Measurements from ENCODE around the gene ACP6.
"Not testable (repeated sequence)": the region's sequence is repeated elsewhere in the genome, so short reads cannot be mapped to it uniquely, and the experiment has no call there.

ACP6 gene

DNA sequence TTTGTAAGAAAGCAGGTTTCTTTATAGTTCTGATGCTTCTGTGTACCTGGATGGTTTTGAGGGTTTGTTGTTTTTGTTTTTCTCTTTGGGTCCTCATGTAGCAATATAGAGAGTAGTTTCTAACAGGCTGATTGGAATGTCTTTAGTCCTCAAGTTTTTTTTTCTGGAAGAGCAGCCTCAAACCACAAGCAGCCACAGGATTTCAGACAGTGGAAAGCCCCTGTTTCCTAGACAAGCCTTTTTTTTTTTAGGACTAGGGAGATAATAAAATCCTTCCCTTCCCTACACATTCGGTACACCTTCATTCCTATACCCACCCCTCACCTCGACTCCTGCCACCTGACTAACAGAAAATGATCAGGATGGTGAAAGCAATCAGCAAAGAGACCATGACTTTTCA lies 47.6 kb downstream of the ACP6 start:
- no peak for DNase-seq (ENCODE audit: low read depth in 2 of 2)

DNA sequence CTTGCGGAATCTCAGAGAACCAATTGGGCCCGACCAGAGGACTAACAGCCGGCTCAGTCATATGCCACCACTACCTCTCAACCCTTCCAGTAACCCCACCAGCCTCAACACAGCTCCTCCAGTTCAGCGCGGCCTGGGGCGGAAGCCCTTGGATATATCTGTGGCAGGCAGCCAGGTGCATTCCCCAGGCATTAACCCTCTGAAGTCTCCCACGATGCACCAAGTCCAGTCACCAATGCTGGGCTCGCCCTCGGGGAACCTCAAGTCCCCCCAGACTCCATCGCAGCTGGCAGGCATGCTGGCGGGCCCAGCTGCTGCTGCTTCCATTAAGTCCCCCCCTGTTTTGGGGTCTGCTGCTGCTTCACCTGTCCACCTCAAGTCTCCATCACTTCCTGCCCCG lies 49.8 kb downstream of the ACP6 start:
- no peak for DNase-seq (ENCODE audit: low read depth in 2 of 2)

DNA sequence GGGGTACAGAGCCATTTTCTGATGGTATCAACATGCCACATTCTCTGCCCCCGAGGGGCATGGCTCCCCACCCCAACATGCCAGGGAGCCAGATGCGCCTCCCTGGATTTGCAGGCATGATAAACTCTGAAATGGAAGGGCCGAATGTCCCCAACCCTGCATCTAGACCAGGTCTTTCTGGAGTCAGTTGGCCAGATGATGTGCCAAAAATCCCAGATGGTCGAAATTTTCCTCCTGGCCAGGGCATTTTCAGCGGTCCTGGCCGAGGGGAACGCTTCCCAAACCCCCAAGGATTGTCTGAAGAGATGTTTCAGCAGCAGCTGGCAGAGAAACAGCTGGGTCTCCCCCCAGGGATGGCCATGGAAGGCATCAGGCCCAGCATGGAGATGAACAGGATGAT lies 50.6 kb downstream of the ACP6 start:
- DNase-seq (ENCODE audit: low read depth in 2 of 2) = no peak

DNA sequence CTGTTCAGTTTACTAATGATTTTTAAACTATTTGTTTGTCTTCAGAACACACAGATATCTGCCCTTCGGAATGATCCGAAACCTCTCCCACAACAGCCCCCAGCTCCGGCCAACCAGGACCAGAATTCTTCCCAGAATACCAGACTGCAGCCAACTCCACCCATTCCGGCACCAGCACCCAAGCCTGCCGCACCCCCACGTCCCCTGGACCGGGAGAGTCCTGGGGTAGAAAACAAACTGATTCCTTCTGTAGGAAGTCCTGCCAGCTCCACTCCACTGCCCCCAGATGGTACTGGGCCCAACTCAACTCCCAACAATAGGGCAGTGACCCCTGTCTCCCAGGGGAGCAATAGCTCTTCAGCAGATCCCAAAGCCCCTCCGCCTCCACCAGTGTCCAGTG lies 51.6 kb downstream of the ACP6 start:
- no peak for DNase-seq (ENCODE audit: low read depth in 2 of 2)

DNA sequence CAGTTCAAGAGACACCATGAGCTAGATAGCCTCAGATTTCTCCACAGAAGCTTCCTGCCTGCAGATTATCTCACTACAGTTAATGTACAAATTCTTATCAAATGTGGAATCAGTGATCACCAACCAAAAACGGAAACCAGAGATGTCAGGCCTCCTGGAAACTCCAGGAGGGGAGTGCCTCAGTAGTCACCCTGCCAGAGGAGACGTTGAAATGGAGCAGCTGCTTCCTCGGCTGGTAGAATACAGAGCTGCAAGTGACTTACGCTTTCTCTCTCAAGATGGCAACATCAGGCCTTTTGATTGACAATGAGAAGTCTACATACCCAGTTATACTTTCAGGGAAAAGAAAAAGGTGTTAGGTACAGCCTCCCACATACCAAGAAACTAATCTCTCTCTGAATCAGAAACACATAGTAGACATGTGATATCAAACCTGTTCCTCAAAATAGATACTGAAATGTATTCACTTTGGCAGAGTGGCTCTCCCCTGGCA lies 52.2 kb downstream of the ACP6 start:
- DNase-seq (ENCODE audit: low read depth in 2 of 2) = peak in 1 of 2 donors; percentile 19

DNA sequence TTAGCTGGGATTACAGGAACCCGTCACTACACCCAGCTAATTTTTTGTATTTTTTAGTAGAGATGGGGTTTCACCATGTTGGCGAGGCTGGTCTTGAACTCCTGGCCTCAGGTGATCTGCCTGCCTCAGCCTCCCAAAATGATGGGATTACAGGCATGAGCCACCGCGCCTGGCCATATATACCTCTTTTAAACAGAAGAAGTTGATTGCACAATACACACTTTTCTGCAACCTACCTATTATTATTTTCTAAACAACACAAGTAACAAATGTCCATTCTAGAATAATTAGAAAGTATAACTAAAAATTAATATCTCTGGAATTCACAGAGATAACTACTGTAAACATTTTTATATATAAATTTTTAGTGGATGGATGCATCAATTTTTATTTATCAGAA lies 55.4 kb downstream of the ACP6 start:
- not testable (repeated sequence) for DNase-seq (ENCODE audit: low read depth in 2 of 2)

DNA sequence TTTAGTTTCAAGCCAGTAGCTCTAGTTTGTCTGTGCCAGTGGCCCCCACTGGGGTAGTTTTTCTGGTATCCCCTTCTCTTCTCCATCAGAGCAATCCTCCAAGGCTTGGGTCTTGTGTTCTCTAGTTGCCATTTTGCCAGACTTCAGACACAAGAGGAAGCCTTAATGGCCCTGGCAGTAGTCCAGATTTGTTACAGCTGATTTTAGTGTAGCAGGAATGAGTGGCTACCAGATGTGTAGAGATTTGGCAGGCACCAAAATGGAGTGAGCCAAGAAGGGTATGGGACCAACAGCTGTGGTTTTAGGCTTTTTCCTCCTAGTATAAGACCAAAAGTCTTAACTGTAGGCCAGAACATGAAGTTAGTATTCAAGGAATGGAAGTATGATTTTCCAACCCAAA lies 56.8 kb downstream of the ACP6 start:
- no peak for DNase-seq (ENCODE audit: low read depth in 2 of 2)

DNA sequence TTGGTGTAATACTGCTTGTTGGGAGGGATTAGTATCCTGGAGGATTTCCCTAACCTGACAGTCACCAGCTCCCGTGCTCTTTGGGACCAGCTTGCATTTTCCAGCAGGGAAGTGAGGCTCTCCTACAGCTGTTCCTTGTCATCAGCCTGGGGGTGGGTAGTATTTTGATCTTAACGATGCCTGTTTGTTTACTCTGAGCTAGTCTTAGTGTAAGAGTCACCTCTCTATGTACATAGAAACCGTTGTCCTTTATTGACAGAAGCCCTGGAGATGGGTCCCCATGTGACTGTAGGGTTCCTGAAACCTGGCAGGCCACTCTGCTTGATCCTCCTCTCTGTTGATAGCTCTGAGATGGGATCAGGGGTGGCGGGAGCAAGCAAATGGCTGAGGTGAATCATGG lies 58.0 kb downstream of the ACP6 start:
- DNase-seq (ENCODE audit: low read depth in 2 of 2) = no peak

DNA sequence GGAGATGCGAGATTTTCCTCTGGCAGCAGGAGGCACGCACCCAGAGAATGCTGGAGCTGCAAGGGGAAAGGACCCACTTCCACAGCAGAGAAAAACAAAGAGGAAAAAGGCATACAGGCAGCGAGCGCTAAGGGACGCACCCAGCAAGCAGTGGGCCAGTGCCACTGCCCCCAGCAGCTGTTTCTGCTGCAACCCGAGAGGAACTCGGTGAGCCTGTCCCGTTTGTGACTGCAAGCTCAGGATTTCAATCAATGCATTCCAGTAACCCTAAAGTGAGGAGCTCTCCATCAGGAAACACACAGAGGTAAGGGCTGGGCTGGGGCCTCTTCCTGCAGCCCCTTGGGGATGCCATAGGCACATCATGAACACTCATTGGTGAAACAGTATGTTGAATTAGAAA lies 58.7 kb downstream of the ACP6 start:
- DNase-seq (ENCODE audit: low read depth in 2 of 2) = no peak

DNA sequence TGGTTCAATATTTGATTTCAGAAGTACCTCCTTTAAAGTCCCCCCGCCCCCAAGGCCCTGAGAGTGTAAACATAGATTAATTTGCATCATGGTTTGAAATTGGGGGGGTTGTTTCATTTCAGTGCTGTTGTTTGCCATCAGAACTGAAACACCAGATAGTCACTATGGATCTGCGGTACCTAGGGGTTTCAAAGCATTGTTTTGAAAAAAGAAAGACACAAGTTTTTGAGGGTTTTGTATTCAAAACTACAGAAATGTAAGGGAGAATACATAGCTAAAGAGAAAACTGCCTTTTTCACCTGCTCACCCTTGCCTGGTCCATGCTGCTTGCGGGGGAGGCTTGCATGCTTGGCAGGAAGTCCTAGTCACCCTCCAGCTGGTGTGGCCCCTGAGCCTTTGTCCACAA lies 59.3 kb downstream of the ACP6 start:
- no peak for DNase-seq (ENCODE audit: low read depth in 2 of 2)

DNA sequence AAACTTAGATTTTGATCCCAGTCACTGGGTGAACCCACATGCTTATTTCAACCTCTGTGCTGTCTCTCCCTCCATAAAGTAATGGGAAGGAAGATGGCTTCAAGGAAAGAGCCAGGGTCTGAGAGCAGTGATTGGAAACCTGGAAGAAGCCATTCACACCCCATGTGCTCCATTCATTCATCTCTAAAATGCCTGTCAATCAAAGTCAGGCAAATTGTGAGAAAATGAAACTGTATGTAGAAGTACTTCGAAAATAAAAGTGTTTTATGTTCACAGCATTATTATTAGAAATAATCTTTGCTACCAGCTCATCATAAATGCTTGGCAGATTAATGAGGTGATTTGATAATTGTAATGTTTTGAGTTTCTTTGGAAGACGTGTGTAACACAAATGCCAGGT lies 61.0 kb downstream of the ACP6 start:
- DNase-seq (ENCODE audit: low read depth in 2 of 2) = no peak

DNA sequence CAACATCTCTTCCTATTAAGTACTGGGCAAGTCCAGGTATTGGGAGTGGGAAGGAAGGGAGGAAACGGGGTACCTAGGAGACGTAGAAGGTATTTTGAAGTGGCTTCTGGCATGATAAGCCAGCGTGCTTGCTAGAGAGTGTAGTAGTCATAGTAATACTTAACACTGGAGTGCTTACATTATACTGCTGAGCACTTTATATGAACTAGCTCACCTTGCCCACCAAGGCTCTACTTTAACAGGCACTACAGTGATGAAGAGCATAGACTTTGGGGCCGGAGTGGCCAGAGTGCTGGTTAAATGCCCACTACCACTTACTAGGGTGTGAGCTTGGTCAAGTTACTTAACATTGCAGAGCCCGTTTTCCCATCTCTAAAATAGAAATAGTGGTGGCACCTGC lies 61.7 kb downstream of the ACP6 start:
- no peak for DNase-seq (ENCODE audit: low read depth in 2 of 2)

DNA sequence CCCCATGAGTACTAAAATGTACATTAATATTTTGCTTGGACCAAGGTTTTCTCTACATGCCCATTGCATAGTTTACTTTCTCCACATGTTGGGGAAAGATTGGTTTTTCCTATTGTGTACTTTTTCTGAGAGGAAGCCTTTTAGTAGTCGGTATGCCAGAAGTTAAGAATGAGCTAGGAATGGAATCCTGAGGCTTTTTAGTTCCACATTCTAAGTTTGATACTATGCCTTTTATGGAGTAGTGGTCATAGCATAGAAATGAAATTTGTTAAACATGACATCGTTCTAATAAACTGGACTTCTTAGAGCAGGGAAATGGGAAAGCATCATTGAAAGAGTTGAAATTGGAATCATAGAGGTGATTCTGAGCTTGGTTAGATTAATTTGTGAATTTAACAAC lies 64.7 kb downstream of the ACP6 start:
- DNase-seq (ENCODE audit: low read depth in 2 of 2) = no peak

DNA sequence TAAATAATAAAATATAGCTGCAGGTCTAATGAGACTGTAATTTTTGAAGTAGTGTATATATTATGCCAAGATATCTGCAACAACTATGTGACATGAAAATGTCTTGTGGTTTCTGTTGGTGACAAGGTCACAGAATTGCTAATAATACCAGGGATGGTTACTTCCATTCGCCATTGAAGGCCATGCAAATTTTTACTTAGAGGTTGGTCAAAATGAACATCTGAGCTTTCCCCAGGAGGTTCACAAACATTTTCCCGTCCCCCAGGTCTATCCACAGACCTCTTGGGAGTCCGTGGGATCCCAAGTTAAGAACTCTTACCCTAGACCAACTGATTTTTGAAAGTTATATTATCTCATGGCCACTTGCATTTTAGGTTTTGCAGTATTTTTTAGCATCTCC lies 66.3 kb downstream of the ACP6 start:
- no peak for DNase-seq (ENCODE audit: low read depth in 2 of 2)

DNA sequence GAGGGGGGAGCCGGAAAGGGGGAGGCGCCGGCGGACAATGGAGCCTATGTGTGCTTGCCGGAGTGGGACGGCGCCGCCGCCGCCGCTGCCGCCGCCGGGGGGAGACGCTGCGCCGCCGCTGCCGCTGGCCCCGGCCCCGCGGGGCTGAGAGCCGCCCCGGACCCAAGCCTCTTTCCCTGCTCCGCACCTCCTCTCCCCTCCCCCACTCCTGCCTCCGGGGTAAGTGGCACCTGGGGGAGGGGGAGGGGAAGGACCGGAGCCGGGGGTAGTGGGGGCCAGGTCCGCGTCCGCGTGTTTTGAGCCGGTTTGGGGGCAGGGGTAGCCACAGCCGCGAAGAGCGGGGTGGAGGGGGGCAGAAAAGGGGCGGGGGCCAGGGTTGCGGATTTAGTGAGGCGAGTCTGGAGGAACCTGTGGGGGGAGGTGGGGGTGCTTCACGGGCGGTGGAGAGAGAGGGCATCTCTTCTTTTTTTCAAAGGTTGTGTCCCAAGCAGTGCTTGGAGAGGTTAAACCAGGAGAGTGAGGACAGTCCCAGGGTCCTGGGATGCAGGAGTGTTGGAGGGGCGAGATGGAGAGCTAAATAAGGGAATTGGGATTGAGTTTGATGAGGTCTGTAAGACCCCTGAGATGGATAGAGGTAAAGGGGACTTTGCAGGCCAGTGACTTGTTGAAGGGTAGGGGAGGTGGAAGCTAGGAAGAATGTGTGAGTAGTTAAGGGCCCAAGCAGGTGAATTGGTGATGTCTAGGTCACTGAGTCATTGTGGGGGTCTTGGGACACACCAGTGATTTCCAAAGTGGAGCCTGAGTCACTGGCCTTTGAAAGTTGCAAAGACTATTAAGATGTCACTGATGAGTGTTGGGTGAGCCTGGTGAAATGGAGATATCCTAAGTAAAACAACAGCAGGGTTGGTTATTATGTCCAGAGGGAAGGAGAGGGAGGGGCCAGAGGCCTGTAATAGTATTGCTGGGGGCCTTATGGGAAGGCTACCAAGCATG lies 69.9 kb downstream of the ACP6 start:
- DNase-seq (ENCODE audit: low read depth in 2 of 2) = no peak

DNA sequence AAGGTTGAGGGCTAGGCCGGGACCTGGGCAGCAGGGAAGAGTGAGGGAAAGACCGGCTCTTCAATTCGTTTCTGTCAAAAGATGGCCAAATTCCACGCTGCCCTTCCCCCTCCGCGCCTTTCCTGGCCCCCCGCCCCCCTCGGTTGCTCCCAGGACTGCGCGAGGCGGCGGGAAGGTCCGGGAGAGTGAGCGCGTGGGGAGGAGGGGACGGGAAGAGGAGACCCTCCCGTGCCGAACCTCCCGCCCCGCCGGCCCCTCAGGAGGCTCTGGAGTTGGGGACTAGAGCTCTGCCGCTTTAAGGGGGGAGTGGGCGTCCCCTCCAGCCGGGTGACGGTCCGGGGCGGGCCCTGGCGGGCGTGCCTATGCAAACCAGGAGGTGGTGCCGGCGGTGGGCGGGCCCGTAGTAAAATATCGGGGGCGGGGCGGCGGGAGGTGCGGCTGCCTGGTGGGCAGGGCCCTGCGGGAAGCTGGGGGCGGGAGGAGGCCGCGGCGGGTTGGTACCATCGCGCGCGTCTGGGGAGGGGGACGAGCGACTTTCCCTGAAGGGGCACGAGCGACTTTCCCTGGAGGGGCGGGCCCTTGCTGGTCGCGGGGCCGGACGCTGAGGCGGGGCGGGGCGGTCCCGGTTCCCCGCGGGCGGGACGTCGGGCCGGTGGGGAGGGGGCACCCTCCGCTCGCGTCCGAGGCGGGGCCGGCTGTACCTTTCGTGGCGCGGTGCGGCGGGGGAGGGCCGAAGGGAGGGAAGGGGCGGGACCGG lies 70.8 kb downstream of the ACP6 start:
- DNase-seq (ENCODE audit: low read depth in 2 of 2) = peak; percentile 96 to 97

DNA sequence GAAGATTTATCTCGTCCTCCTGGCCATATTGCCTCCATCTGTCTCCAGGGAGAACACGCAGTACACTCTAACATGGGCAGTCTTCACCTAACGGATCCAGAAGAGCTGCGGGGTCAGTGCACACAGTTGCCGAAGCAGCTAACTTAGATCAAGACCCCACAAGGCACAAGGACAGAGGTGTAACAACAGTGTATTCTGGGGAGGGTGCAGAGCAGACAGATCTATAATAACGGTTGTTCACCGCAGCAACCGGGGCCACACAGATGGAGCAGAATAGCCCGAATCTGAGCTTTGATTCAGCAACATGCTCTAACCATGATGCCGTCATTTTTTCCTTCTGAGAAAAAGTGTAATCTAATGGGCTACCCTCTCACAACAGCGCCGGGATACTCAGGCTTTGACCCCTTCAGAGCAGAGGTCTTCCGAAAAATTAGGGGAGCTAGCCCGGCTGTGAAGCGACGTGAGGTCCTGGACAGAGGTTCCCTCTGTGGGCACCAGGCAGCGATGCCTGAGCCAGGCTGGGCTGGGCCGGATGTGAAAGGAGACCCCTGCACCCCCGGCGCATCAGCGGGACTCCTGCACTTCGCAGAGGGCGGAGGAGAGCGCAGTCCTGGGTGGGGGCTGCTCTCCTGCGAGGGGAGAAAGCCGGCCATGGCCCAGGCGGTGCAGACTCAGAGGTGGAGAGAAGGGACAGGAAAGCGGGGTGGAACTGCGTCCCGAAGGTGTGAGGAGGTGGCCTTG lies 71.5 kb downstream of the ACP6 start:
- peak; percentile 20 to 26 for DNase-seq (ENCODE audit: low read depth in 2 of 2)

DNA sequence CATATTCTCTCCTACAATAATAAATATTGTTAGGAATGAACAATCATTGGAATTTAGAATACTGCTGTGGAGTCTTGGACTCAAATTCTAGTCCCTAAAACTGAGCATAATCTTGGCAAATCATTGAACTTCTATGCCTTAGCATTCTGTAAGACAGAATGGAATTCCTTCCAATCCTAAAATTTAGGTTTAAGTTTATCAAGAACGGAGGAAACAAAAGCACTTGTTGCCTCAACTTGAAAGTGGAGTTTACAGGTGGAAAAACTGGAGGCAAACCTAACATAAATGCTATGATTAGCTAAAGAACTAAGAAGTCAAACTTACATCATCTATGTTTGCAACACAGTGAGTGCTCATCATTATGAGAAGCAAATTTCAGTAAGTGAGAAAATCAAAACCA lies 73.3 kb downstream of the ACP6 start:
- DNase-seq (ENCODE audit: low read depth in 2 of 2) = no peak

Data from stimulated activated CD4-positive, alpha-beta T cell treated with anti-CD3 and anti-CD28 coated beads, Interleukin-1b, Interleukin-23, amount 100 ng/mL, for 4 hours (primary cell).